Neural progenitor cell (in vitro differentiated cells): ENCODE data around the gene PAEP. TPM values are rescaled to one million over a fixed set of nuclear protein-coding genes. Genes with fewer than 3 reads are reported as not detected.

Experiments used
- DNase-seq: peaks from one replicate; pipeline ENCODE4 v3.0.0-alpha.2; 2016; ENCODE audit warnings: low spot score
- H2AFZ ChIP-seq: fragments of 200-600 bp; sonication (generic); replicated peaks from 2 replicates; pipeline ENCODE4 v1.6.1; 2016; ENCODE audit warnings: antibody characterized with exemption
- H3F3A ChIP-seq: fragments of 200-600 bp; sonication (generic); 2 replicates; pipeline ENCODE4 v1.6.1; 2016; ENCODE audit warnings: antibody characterized with exemption, low read depth
- H3K27ac ChIP-seq: fragments of 200-600 bp; sonication (generic); 2 replicates; pipeline ENCODE4 v1.5.1; 2016; ENCODE audit warnings: mild to moderate bottlenecking
- H3K27me3 ChIP-seq: fragments of 200-600 bp; sonication (generic); 2 replicates; pipeline ENCODE4 v1.6.1; 2016; ENCODE audit warnings: mild to moderate bottlenecking, moderate library complexity
- H3K36me3 ChIP-seq: fragments of 200-600 bp; sonication (generic); 2 replicates; pipeline ENCODE4 v1.5.1; 2016
- H3K4me1 ChIP-seq: fragments of 200-600 bp; sonication (generic); 2 replicates; pipeline ENCODE4 v1.6.1; 2016; ENCODE audit warnings: mixed run types
- H3K4me2 ChIP-seq: fragments of 200-600 bp; sonication (generic); 2 replicates; pipeline ENCODE4 v1.6.1; 2016
- H3K4me3 ChIP-seq: fragments of 200-600 bp; sonication (generic); 2 replicates; pipeline ENCODE4 v1.5.1; 2016
- H3K79me2 ChIP-seq: fragments of 200-600 bp; sonication (generic); 2 replicates; pipeline ENCODE4 v1.6.1; 2016; ENCODE audit warnings: low read depth
- H3K9ac ChIP-seq: fragments of 200-600 bp; sonication (generic); 2 replicates; pipeline ENCODE4 v1.6.1; 2016
- H3K9me3 ChIP-seq: fragments of 200-600 bp; sonication (generic); 2 replicates; pipeline ENCODE4 v1.5.1; 2016; ENCODE audit warnings: low read depth
- H4K20me1 ChIP-seq: fragments of 200-600 bp; sonication (generic); 2 replicates; pipeline ENCODE4 v1.6.1; 2016; ENCODE audit warnings: low read depth
- H3K27ac Mint-ChIP-seq: 3 replicates; pipeline ENCODE4 v1.8.0; 2021; ENCODE audit warnings: mixed read lengths
- H3K27me3 Mint-ChIP-seq: 2 replicates; pipeline ENCODE4 v1.8.0; 2022; ENCODE audit warnings: low read depth, mild to moderate bottlenecking, inconsistent platforms, moderate library complexity, mixed read lengths; ENCODE audit not compliant: insufficient read depth
- H3K36me3 Mint-ChIP-seq: 3 replicates; pipeline ENCODE4 v1.8.0; 2021; ENCODE audit warnings: mixed read lengths
- H3K4me1 Mint-ChIP-seq: 3 replicates; pipeline ENCODE4 v1.8.0; 2021; ENCODE audit warnings: mixed read lengths
- H3K4me3 Mint-ChIP-seq: 3 replicates; pipeline ENCODE4 v1.8.0; 2021; ENCODE audit warnings: mild to moderate bottlenecking, moderate library complexity, mixed read lengths
- H3K9me3 Mint-ChIP-seq: 3 replicates; pipeline ENCODE4 v1.8.0; 2020; ENCODE audit warnings: mixed read lengths
- CTCF ChIP-seq: fragments of 200-600 bp; sonication (generic); IDR thresholded peaks from 2 replicates; pipeline ENCODE4 v1.5.1; 2017; ENCODE audit warnings: antibody characterized with exemption, mild to moderate bottlenecking
- EZH2 ChIP-seq: fragments of 200-600 bp; sonication (generic); IDR thresholded peaks from 2 replicates; pipeline ENCODE4 v1.6.1; 2017; ENCODE audit warnings: antibody characterized with exemption, mild to moderate bottlenecking, moderate library complexity
- EZH2phosphoT487 ChIP-seq: fragments of 200-600 bp; sonication (generic); IDR thresholded peaks from 2 replicates; pipeline ENCODE4 v1.6.1; 2017; ENCODE audit warnings: antibody characterized with exemption
- total RNA-seq: library from RNA; depleted of rRNA; stranded (reverse); fragments of >200 nt; gene quantifications from 2 replicates; pipeline ENCODE4 v1.2.3, GENCODE V29; 2015; ENCODE audit warnings: low replicate concordance

The PAEP gene
- total RNA-seq, 1 donor from 2014 or later, result not detected

GRCh38 chr9:135573124-135573523 is 11.6 kb downstream of the PAEP start:
- no peaks in the 10 kb centered on the region for H3K79me2 ChIP-seq
- no peak for TF ChIP-seq EZH2
- TF ChIP-seq CTCF, result no peak
- no peak for TF ChIP-seq EZH2phosphoT487
- peaks cover 4% of the 10 kb centered on the region for H3K27me3 Mint-ChIP-seq
- H3K27me3 ChIP-seq, result no peaks in the 10 kb centered on the region
- no peak overlapping the region for H3K4me2 ChIP-seq
- no peak overlapping the region for H3K9ac ChIP-seq
- H3K9me3 Mint-ChIP-seq, result peaks cover 9% of the 10 kb centered on the region
- no peak overlapping the region for H3K27ac Mint-ChIP-seq
- no peak overlapping the region for H3K27ac ChIP-seq
- H3K9me3 ChIP-seq, result no peaks in the 10 kb centered on the region
- H3K4me1 ChIP-seq, result no peaks in the 10 kb centered on the region
- no peak for DNase-seq
- H3K4me1 Mint-ChIP-seq, result no peaks in the 10 kb centered on the region
- no peak overlapping the region for H3K4me3 Mint-ChIP-seq
- H3K4me3 ChIP-seq, result no peak overlapping the region
- H3K36me3 ChIP-seq, result no peaks in the 10 kb centered on the region
- H4K20me1 ChIP-seq, result no peaks in the 10 kb centered on the region
- H3K36me3 Mint-ChIP-seq, result no peaks in the 10 kb centered on the region
- H3F3A ChIP-seq, result no peaks in the 10 kb centered on the region
- no peak overlapping the region for H2AFZ ChIP-seq

GRCh38 chr9:135574331-135574730 is 12.8 kb downstream of the PAEP start:
- no peak overlapping the region for H3K27ac Mint-ChIP-seq
- no peak overlapping the region for H3K27ac ChIP-seq
- no peaks in the 10 kb centered on the region for H3K79me2 ChIP-seq
- TF ChIP-seq CTCF (no peak), EZH2 (no peak), EZH2phosphoT487 (no peak)
- H3K36me3 ChIP-seq, result no peaks in the 10 kb centered on the region
- H3K9me3 ChIP-seq, result no peaks in the 10 kb centered on the region
- no peak overlapping the region for H3K4me2 ChIP-seq
- H3K27me3 Mint-ChIP-seq, result no peaks in the 10 kb centered on the region
- no peak overlapping the region for H2AFZ ChIP-seq
- no peak overlapping the region for H3K4me3 ChIP-seq
- no peak overlapping the region for H3K9ac ChIP-seq
- no peaks in the 10 kb centered on the region for H3K27me3 ChIP-seq
- H3K9me3 Mint-ChIP-seq, result peaks cover 3% of the 10 kb centered on the region
- no peaks in the 10 kb centered on the region for H3K4me1 Mint-ChIP-seq
- no peaks in the 10 kb centered on the region for H3K36me3 Mint-ChIP-seq
- no peaks in the 10 kb centered on the region for H3F3A ChIP-seq
- H4K20me1 ChIP-seq, result no peaks in the 10 kb centered on the region
- H3K4me1 ChIP-seq, result no peaks in the 10 kb centered on the region
- no peak overlapping the region for H3K4me3 Mint-ChIP-seq
- no peak for DNase-seq

- no peak overlapping the region for H3K4me3 Mint-ChIP-seq
These were observed 13.4 kb downstream of the PAEP start for GRCh38 chr9:135574943-135575342.

More at GRCh38 chr9:135574943-135575342, 13.4 kb downstream of the PAEP start:
- H3K36me3 Mint-ChIP-seq, result no peaks in the 10 kb centered on the region
- DNase-seq, result no peak
- no peak for TF ChIP-seq EZH2
- no peak for TF ChIP-seq CTCF
- TF ChIP-seq EZH2phosphoT487, result no peak
- no peak overlapping the region for H3K27ac Mint-ChIP-seq
- Histone ChIP-seq H2AFZ (no peak overlapping the region), H4K20me1 (no peaks in the 10 kb centered on the region), H3F3A (no peaks in the 10 kb centered on the region), H3K36me3 (no peaks in the 10 kb centered on the region), H3K4me3 (no peak overlapping the region), H3K27ac (no peak overlapping the region), H3K4me1 (no peaks in the 10 kb centered on the region), H3K9me3 (no peaks in the 10 kb centered on the region), H3K9ac (no peak overlapping the region), H3K79me2 (no peaks in the 10 kb centered on the region), H3K4me2 (no peak overlapping the region), H3K27me3 (no peaks in the 10 kb centered on the region)
- no peaks in the 10 kb centered on the region for H3K4me1 Mint-ChIP-seq
- H3K27me3 Mint-ChIP-seq, result no peaks in the 10 kb centered on the region
- no peaks in the 10 kb centered on the region for H3K9me3 Mint-ChIP-seq
